ENCODE measurements around the gene TAS2R3.
"Not testable (repeated sequence)": the region's sequence is repeated elsewhere in the genome, so short reads cannot be mapped to it uniquely, and the experiment has no call there.

The TAS2R3 gene

GRCh38 chr7:141763797-141764196, at the start of gene TAS2R3:
TAS2R3 (plus strand) TSS chr7:141764097; CDS start chr7:141764159, 62 bp downstream.
- DNase-seq = no peak

DNA sequence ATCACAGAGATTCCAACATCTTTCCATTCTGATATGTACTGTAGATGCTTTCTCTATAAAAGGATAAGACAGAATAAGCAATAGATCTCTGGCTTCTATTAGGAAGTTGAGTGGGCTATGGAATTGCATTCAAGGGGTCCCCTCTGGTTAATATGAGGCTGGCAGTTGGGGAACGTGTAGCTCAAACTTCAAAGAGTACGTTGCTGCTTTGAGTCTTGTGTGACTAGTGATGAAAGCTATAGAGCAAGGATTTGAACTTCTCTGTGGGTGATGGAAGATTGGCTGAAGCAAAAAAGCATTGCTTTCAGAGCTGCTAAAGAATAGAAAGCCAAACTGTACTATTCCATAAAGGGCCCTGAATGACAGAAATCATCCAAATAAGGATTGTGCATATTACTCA, 49.3 kb upstream of the TAS2R3 start:
- no peak for DNase-seq

DNA sequence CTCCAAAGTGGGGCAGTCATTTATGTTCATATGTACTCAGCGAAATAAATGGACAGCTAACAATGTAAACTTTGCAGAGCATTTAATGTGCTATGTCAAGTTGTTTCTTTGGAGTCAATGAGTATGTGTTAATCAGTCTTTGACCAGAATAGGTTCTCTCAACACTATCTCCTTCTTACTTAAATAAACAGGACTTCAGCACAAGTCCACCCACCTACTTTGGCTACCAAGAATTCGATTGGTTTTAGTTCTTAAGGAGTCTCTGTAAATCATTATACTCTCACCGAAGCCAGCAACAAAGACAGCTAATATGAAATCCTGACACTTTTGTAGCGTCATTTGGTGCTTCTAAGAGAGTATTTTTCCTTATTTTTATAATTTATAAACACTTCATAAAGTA, 48.9 kb upstream of the TAS2R3 start:
- DNase-seq = no peak

DNA sequence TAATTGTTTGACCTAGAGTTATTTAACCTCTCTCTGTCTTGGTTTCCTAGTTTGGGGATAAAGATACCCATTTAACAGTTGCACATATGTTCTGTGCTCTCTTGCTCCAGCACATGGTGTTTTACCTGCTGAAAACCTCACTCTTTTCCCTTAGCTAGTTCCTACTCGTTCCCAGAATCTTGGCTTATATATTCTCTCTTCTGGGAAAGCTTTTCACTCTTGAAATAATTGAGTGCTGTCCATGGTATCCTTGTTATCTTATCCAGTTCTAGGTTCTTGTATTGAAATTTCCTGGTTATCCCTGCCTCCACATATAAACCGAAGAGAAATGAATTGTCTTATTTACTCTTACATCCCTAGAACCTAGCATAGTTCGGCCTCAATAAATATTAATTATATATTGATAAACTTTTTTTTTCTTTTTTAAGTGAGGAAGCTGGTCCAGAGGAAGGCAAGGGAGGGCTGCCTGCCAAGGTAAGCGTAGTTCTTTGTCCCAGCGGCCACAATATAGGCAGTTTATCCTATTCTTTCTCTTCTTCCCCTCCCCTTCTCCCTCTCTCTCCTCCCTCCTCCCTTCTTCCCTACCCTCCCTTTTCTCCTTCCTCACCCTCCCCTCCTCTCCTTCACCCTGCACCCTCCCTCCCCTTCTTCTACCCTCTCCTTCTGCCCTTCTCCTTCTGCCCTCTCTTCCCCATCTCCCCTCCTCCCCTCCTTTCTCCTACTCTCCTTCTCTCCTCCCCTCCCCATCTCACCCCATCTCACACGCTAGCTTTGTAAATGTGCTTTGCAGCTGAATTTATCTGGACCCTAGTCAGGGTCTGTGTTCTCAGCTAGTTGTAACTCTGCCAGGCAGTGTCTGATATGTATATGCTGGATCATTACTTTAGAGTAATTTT, 47.9 kb upstream of the TAS2R3 start:
- DNase-seq = no peak

DNA sequence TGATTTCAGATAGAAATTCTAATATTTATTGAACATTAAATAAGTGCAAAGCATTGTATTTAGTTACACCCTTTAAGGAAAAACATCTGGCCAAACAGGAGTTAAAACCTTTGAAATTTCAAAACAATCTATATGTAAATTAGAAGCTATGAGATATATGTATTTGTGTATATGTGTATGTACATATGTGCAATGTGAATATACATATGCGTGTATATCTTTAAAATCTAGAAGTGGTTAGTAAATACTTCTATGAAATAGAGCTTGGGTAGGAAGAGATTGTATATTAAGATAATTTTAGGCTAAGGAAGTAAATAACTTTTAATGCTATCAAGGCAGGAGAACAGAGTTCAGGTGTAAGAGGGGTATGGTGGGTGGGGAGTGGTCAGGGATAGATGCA, 46.4 kb upstream of the TAS2R3 start:
- no peak for DNase-seq

DNA sequence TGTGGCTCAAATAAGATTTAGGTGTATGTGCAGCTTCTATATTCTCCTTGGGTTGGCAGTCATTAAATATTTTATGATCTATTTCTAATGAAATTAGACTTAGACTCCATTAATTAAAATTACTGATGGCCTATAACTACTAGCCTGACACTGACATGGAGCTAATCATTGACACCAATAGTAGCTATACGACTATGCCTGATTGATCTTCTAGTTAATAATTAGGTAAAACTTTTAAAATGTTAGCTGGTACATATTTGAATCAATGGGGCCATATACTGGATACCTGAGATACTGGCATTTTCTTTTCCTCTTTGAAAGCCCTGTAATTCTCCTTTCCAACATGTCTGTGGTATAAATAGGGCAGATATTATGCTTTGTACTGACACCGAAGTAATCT, 41.4 kb upstream of the TAS2R3 start:
- DNase-seq = no peak

- no peak for DNase-seq
These were observed 34.9 kb upstream of the TAS2R3 start for GRCh38 chr7:141729020-141729419.

GRCh38 chr7:141731476-141732149, 32.3 kb upstream of the TAS2R3 start:
- no peak for DNase-seq

DNA sequence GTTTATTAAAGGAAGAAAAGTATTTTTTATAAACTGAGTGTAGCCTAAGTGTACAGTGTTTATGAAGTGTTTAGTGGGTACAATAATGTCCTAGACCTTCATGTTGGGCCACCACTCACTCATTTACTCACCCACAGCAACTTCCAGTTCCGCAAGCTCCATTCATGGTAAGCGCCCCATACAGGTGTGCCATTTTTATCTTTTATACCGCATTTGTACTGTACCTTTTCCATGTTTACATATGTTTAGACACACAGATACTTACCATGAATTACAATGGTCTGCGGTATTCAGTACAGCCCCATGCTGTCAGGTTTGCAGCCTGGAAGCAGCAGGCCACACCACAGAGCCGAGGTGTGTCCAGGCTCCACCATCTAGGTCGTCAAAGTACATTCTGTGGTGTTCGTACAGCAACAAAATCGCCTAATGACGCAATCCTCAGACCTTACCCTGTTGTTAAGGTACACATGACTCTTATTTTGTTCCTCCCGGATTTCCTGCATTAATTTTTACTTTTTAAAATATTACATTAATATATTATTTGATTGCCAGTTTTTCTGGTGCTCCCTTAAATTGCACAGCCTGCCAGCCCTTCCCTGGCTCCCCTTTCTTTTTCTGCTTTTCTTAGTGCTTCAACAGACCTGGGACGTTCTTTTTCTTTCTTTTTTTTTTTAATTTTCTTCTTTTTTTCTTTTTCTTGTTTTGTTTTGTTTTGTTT, 26.6 kb upstream of the TAS2R3 start:
- DNase-seq = peak; percentile 13

GRCh38 chr7:141737836-141738591, 25.9 kb upstream of the TAS2R3 start, which contains the start of gene SSBP1:
SSBP1 (plus strand) TSS chr7:141738358; CDS start chr7:141739167, 809 bp downstream.
- DNase-seq = peak; percentile 97

DNA sequence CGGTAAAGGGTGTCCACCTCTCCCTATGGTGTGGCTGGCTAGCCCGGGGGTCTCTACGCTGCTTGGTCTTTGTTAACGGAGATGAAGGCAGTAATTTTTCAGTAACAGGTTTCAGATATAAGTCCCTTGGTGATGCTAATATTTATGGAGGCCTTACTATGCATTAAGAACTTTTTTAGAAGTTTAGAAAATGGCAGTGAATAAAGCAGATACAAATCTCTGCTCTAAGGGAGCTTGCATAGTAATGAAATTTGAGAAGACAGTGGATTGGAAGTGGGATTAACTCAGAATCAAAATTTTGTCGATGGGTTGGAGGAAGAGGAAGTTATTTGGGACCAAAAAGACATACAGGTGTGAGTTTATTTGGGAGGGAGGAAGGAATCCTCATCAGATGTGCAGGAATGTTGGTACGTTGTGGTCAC, 25.3 kb upstream of the TAS2R3 start:
- no peak for DNase-seq

- DNase-seq = no peak
These were observed 24.6 kb upstream of the TAS2R3 start for GRCh38 chr7:141739250-141739649.

DNA sequence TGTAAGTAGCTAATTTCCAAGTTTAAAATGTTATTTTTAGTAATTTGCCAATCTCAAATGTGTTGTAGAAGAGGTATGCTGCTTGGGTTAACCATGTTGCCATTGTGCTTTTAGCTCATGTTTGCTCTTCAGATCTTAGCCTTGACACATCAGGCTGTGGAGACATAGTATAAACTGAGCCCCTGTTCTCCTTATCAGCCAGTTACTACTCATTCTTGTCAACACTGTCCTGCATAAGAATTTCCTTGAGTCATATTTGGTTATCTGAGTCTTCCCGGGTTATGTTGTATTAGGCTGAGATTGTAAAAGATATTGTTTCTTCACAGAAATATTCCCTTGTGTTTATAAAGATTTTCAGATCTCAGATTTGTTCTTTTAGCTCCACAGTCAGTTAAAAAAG, 21.7 kb upstream of the TAS2R3 start:
- no peak for DNase-seq

DNA sequence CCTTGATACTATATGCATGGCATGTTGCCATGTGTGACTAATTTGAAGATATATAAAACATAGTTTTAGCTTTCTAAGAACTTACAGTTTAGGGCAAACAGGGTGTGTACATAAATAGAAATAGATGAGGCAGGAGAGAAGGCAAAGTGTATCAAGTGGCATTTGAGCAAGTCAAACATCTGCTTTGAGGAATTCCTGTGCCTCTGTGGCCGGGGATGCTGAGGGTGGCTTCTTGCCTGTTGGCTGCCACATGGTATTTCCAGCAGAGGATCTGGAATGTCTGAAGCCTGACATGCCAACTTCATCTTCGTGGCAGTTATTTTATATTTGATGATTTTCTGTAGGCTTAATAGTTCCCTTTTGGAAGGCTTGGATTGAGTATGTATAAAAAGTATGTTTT, 19.8 kb upstream of the TAS2R3 start:
- no peak for DNase-seq

GRCh38 chr7:141748396-141748795, 15.5 kb upstream of the TAS2R3 start:
- DNase-seq = no peak

DNA sequence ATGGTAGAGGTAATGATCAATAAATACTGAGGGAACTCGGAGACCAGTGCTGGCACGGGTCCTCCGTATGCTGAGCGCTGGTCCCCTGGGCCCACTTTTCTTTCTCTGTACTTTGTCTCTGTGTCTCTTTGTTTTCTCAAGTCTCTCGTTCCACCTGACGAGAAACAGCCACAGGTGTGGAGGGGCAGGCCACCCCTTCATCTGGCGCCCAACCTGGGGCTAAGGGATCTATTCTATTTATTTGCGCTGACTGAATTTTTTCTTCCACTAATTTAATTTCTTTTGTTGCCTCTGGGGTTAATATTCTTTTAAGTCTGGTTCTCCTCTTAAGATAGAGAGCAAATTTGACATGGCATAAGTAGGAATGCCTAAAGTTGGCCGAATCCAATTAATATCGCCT, 12.0 kb upstream of the TAS2R3 start:
- not testable (repeated sequence) for DNase-seq

GRCh38 chr7:141752634-141753033, 11.3 kb upstream of the TAS2R3 start:
- DNase-seq = no peak

GRCh38 chr7:141754939-141755338, 9.0 kb upstream of the TAS2R3 start:
- peak; percentile 10 for DNase-seq

- DNase-seq = not testable (repeated sequence)
These were observed 6.2 kb downstream of the TAS2R3 start for GRCh38 chr7:141770083-141770583.

DNA sequence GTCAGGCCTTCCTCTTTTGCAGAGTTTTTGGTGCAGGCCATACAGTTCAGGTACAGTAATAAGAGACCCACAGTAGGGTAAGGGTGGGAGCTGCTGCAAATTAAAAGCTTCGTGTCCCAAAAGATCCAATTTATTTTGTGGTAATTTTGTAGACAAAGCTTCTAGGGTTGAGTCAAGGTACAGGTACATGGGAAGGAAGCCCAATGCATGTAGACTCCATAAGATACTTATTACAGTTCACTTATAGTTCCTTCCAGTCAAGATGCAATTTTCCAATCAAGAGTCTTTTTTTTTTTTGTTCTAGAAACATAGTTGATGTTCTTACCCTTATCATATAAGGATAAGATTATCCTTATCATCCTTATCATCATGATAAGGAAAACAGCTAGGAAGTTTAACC, 12.5 kb downstream of the TAS2R3 start, which contains the start of gene TAS2R4:
TAS2R4 (plus strand) TSS at position 301 of the 400 bp plus-strand sequence. CDS start 1,815 bp downstream, outside the sequence.
- DNase-seq = no peak

DNA sequence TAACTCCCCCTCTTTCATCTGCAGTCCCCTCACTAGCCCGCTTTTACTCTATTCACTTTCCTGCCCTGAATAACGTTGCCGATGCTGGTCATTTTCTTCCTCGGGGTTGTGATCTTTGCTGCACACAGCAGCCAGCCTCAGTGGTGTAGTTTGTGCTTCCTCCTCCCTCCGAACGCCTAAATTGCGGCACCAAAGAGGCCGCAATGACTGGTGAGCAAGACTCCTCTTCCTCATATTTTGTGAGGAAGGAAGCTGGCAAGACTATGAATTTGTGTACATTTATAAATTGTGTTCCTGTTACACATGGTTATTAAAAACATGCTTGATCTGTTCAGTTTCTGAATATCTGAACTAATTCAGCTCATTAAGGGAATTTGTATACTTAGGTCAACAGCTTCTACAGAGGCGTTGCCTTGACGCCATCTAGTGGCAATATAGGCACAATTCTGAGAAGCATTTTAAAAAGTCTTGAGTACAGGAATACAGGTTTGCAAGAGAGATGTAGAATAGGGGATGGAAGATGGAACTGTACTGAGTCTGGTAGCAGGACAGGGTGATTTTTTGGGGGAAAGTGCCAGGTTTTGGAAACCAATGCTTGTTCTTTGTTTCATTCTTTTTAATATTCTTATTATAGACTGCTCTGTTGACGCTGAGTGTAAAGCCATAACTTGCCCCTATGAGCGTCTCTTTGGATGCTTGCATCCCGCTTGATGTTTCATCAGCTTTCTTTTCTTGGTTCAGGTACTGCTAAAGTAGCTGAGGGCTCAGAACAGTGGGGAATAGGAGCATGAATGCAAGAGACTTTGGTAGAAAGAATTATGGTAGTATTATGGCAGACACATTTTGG, 22.0 kb downstream of the TAS2R3 start:
- DNase-seq = peak; percentile 39
